LNCaP clone FGC (cell line): Measurements from ENCODE around the gene TMEM187.
"Not testable (repeated sequence)": the region's sequence is repeated elsewhere in the genome, so short reads cannot be mapped to it uniquely, and the experiment has no call there.

ENCODE experiments used
- DNase-seq: peaks from one replicate; pipeline ENCODE4 v3.0.0-alpha.2; 2011; ENCODE audit warnings: low read depth
- H3K4me3 ChIP-seq: 2 replicates; pipeline ENCODE4 v1.5.1; 2011; ENCODE audit warnings: mild to moderate bottlenecking, low read depth, low read length, control low read depth
- CTCF ChIP-seq: IDR thresholded peaks from 2 replicates; pipeline ENCODE4 v1.5.1; 2012; ENCODE audit warnings: mild to moderate bottlenecking; ENCODE audit not compliant: control insufficient read depth, insufficient read depth; ENCODE audit errors: extremely low read depth

Gene TMEM187

DNA sequence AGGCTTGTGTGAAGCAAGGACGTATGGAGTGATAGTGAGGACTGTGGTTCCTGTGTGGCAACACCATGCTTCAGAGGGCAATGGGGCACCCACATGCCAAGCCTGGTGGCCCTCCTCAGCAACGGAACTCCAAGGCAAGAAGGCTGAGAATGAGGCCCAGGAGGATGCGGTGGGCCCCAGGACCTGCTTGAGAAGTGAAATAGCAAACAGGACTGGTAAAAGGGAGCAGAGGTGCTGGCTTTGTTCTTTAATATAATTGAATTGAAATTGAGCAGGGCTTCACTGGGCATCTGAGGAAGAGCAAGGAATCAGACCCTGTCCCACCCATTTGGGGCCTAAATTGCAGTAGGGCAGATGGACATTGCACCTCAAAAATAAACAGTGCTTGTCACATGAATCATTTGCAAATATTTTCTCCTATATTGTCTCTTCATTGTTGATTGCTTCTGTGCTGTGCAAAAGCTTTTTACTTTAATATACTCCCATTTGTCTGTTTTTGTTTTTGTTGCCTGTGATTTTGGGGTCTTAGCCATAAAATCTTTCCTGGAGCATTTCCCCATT, 2.3 kb downstream of the TMEM187 start:
- TF ChIP-seq CTCF, result no peak
- no peak for DNase-seq
- no peak overlapping the region for H3K4me3 ChIP-seq

DNA sequence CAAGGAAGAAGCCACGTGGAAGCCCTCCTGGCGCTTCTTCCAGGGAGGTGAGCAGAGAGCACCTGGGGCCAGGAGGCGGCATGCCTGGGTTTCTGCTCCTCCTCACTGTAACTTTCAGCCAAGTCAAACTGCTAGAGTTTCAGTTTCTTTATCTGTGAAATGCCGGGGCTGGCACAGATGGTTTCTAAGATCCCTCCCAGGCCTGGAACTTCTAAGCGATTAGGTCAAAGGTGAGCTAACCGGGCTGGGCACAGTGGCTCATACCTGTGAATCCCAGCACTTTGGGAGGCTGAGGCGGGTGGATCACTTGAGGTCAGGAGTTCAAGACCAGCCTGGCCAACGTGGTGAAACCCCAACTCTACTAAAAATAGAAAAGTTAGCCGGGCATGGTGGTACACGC, 7.8 kb downstream of the TMEM187 start:
- H3K4me3 ChIP-seq, DNase-seq: not testable (repeated sequence)

GRCh38 chrX:153981231-153981630, 8.7 kb downstream of the TMEM187 start:
- no peak overlapping the region for H3K4me3 ChIP-seq
- TF ChIP-seq CTCF, result no peak
- DNase-seq, result no peak

DNA sequence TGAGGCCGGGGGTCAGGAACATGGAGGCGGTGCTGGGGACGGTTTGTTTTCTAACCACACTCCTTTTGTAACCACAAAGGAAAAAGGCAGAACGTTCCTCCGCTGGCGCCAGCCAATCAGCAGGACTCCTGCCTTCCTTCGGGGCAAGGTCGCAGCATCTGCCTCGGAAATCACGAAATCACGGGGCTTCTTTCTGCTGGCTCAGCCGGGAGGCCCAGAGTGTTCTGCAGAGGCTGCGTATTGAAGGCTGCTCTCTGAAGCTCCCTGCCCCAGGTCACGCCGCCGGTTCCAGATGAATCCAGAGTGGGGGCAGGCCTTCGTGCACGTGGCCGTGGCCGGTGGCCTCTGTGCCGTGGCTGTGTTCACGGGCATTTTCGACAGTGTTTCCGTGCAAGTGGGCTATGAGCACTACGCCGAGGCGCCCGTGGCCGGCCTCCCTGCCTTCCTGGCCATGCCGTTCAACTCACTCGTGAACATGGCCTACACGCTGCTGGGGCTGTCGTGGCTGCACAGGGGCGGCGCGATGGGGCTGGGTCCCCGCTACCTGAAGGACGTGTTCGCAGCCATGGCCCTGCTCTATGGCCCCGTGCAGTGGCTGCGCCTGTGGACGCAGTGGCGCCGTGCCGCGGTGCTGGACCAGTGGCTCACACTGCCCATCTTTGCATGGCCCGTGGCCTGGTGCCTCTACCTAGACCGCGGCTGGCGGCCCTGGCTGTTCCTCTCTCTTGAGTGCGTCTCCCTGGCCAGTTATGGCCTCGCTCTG, 9.4 kb downstream of the TMEM187 start:
- no peak overlapping the region for H3K4me3 ChIP-seq
- no peak for DNase-seq
- no peak for TF ChIP-seq CTCF

GRCh38 chrX:153983321-153983801, 10.8 kb downstream of the TMEM187 start:
- no peak overlapping the region for H3K4me3 ChIP-seq
- DNase-seq, result no peak
- no peak for TF ChIP-seq CTCF

- TF ChIP-seq CTCF, result no peak
- DNase-seq, result no peak
- no peak overlapping the region for H3K4me3 ChIP-seq
Measured at GRCh38 chrX:153984351-153985178, 12.0 kb downstream of the TMEM187 start.

GRCh38 chrX:153988493-153988892, 15.9 kb downstream of the TMEM187 start:
- no peak for TF ChIP-seq CTCF
- no peak for DNase-seq
- H3K4me3 ChIP-seq, result no peak overlapping the region
